Loucy (cell line): ENCODE results near the gene GRIN2A.

Experiments
- H2AFZ ChIP-seq: fragments of 200-600 bp; sonication (generic); 2 replicates; pipeline ENCODE4 v1.6.0; 2016; ENCODE audit warnings: antibody characterized with exemption, mild to moderate bottlenecking, low read length, moderate library complexity
- H3F3A ChIP-seq: fragments of 200-600 bp; 2 replicates; pipeline ENCODE4 v1.6.0; 2016; ENCODE audit warnings: antibody characterized with exemption, low read depth, mild to moderate bottlenecking
- H3K27me3 ChIP-seq: fragments of 200-600 bp; sonication (generic); 2 replicates; pipeline ENCODE4 v1.6.1; 2014; ENCODE audit warnings: low read length, mild to moderate bottlenecking; ENCODE audit not compliant: insufficient read depth, poor library complexity, severe bottlenecking
- H3K36me3 ChIP-seq: fragments of 200-600 bp; sonication (generic); 2 replicates; pipeline ENCODE4 v1.6.1; 2016; ENCODE audit warnings: low read length; ENCODE audit not compliant: insufficient read depth
- H3K4me1 ChIP-seq: fragments of 200-600 bp; sonication (generic); 2 replicates; pipeline ENCODE4 v1.5.1; 2014; ENCODE audit warnings: low read length, mild to moderate bottlenecking; ENCODE audit not compliant: insufficient read depth, poor library complexity, severe bottlenecking
- H3K4me2 ChIP-seq: fragments of 200-600 bp; sonication (generic); 2 replicates; pipeline ENCODE4 v1.6.0; 2014; ENCODE audit warnings: antibody characterized with exemption, low read length, low read depth, mild to moderate bottlenecking; ENCODE audit not compliant: poor library complexity, severe bottlenecking
- H3K4me3 ChIP-seq: fragments of 200-600 bp; sonication (generic); 2 replicates; pipeline ENCODE4 v1.5.1; 2014; ENCODE audit warnings: low read length, mild to moderate bottlenecking, mixed read lengths; ENCODE audit not compliant: poor library complexity, severe bottlenecking
- H3K79me2 ChIP-seq: fragments of 200-600 bp; sonication (generic); 2 replicates; pipeline ENCODE4 v1.6.1; 2014; ENCODE audit warnings: low read length; ENCODE audit not compliant: insufficient read depth
- H3K9ac ChIP-seq: fragments of 200-600 bp; sonication (generic); 2 replicates; pipeline ENCODE4 v1.6.0; 2014; ENCODE audit warnings: mild to moderate bottlenecking, low read depth, low read length, moderate library complexity; ENCODE audit not compliant: poor library complexity, severe bottlenecking
- H3K9me2 ChIP-seq: fragments of 200-600 bp; sonication (generic); replicated peaks from 2 replicates; pipeline ENCODE4 v1.6.1; 2016; ENCODE audit warnings: low read depth, low read length, mixed read lengths
- H3K9me3 ChIP-seq: fragments of 200-600 bp; sonication (generic); 2 replicates; pipeline ENCODE4 v1.6.1; 2014; ENCODE audit warnings: mild to moderate bottlenecking, antibody characterized with exemption, low read length, low read depth; ENCODE audit not compliant: insufficient read depth
- H4K20me1 ChIP-seq: fragments of 200-600 bp; sonication (generic); 2 replicates; pipeline ENCODE4 v1.6.0; 2014; ENCODE audit warnings: antibody characterized with exemption, low read length, mild to moderate bottlenecking; ENCODE audit not compliant: insufficient read depth, poor library complexity, severe bottlenecking
- CTCF ChIP-seq: fragments of 200-600 bp; sonication (generic); conservative IDR thresholded peaks from 2 replicates; pipeline ENCODE4 v1.5.1; 2014; ENCODE audit warnings: mild to moderate bottlenecking, antibody characterized with exemption, low read length
- EZH2phosphoT487 ChIP-seq: fragments of 200-600 bp; IDR thresholded peaks from 2 replicates; pipeline ENCODE4 v1.6.1; 2018; ENCODE audit warnings: antibody characterized with exemption, mild to moderate bottlenecking, moderate library complexity, borderline replicate concordance

The GRIN2A gene

GRCh38 chr16:9965079-9965478 is 217.1 kb downstream of the GRIN2A start:
- H3K27me3 ChIP-seq = no peaks in the 10 kb centered on the region
- H3K4me2 ChIP-seq = no peak overlapping the region
- no peaks in the 10 kb centered on the region for H3K79me2 ChIP-seq
- H3F3A ChIP-seq = no peaks in the 10 kb centered on the region
- H2AFZ ChIP-seq = no peak overlapping the region
- H3K36me3 ChIP-seq = no peaks in the 10 kb centered on the region
- H3K9ac ChIP-seq = no peak overlapping the region
- no peaks in the 10 kb centered on the region for H3K9me2 ChIP-seq
- no peaks in the 10 kb centered on the region for H3K9me3 ChIP-seq
- H4K20me1 ChIP-seq = no peaks in the 10 kb centered on the region
- no peak overlapping the region for H3K4me3 ChIP-seq
- H3K4me1 ChIP-seq = no peaks in the 10 kb centered on the region
- TF ChIP-seq EZH2phosphoT487 (no peak), CTCF (no peak)

GRCh38 chr16:9964426-9964825 is 217.8 kb downstream of the GRIN2A start:
- H3K9me3 ChIP-seq = no peaks in the 10 kb centered on the region
- no peaks in the 10 kb centered on the region for H3K27me3 ChIP-seq
- H3F3A ChIP-seq = no peaks in the 10 kb centered on the region
- H3K4me3 ChIP-seq = no peak overlapping the region
- no peaks in the 10 kb centered on the region for H3K4me1 ChIP-seq
- H4K20me1 ChIP-seq = no peaks in the 10 kb centered on the region
- no peak for TF ChIP-seq EZH2phosphoT487
- TF ChIP-seq CTCF = no peak
- H2AFZ ChIP-seq = no peak overlapping the region
- H3K36me3 ChIP-seq = no peaks in the 10 kb centered on the region
- H3K9me2 ChIP-seq = no peaks in the 10 kb centered on the region
- no peak overlapping the region for H3K4me2 ChIP-seq
- H3K79me2 ChIP-seq = no peaks in the 10 kb centered on the region
- no peak overlapping the region for H3K9ac ChIP-seq

- H3K4me3 ChIP-seq = no peak overlapping the region
- no peak overlapping the region for H2AFZ ChIP-seq
- H3K4me2 ChIP-seq = no peak overlapping the region
- H3K9me2 ChIP-seq = no peaks in the 10 kb centered on the region
- H3K79me2 ChIP-seq = no peaks in the 10 kb centered on the region
- H4K20me1 ChIP-seq = no peaks in the 10 kb centered on the region
- no peaks in the 10 kb centered on the region for H3K9me3 ChIP-seq
- TF ChIP-seq EZH2phosphoT487 = no peak
- no peak for TF ChIP-seq CTCF
- H3K4me1 ChIP-seq = no peaks in the 10 kb centered on the region
- no peaks in the 10 kb centered on the region for H3F3A ChIP-seq
- H3K36me3 ChIP-seq = no peaks in the 10 kb centered on the region
- no peak overlapping the region for H3K9ac ChIP-seq
- H3K27me3 ChIP-seq = no peaks in the 10 kb centered on the region
Observed at GRCh38 chr16:9957433-9957832, 224.8 kb downstream of the GRIN2A start.
